Stimulated activated CD8-positive, alpha-beta memory T cell treated with anti-CD3 and anti-CD28 coated beads, Interleukin-12 subunit alpha, Interleukin-12 subunit beta, amount 100 ng/mL, for 24 hours (primary cell): ENCODE data around the gene ADAM33.

Experiments
- DNase-seq: peaks from one replicate; pipeline ENCODE4 v3.0.0-alpha.2; 2020; ENCODE audit errors: extremely low read depth

The ADAM33 gene

GRCh38 chr20:3669710-3670367 is 12.0 kb downstream of the ADAM33 start:
- DNase-seq: no peak

DNA sequence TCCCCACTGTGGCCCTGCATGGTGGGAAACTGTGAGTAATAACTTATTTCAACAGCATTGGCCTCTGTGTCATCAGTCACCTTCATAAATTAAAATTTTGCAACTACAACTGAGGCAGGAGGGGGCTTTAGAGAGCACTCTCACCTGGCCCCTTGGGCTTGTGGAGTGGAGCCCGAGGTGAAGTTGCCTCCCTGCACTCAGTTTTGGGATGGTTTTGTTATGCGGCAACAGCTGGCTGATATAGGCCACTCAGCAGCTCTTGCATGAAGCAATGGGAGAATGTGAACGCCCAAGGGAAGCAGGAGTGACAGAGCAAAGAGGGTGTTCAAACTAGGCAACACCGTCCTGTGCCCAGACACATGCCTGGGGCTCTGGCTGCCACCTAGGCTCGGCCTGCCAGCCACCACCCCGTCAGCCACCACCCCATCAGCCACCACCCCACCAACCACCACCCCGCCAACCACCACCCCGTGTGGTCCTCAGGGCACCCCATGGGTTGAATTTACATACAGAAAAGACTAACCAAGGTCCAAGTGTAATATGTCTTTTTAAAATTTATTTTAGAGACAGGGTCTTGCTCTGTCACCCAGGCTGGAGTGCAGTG is 14.3 kb downstream of the ADAM33 start:
- no peak for DNase-seq

DNA sequence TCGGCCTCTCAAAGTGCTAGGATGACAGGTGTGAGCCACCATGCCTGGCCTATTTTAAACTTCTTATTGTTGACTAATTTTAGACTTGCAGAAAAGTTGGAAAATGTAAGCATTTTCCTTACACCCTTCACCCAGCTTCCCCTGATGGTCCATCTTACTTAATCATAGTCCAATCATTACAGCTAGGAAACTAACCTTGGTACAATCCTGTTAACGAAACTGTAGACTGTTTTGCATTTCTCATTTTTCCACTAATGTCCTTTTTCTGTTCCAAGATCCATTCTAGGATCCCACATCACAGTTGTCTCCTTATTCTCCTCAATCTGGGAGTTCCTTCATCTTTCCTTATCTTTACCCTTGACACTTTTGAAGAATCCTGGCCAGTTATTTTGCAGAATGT is 18.0 kb downstream of the ADAM33 start:
- no peak for DNase-seq

DNA sequence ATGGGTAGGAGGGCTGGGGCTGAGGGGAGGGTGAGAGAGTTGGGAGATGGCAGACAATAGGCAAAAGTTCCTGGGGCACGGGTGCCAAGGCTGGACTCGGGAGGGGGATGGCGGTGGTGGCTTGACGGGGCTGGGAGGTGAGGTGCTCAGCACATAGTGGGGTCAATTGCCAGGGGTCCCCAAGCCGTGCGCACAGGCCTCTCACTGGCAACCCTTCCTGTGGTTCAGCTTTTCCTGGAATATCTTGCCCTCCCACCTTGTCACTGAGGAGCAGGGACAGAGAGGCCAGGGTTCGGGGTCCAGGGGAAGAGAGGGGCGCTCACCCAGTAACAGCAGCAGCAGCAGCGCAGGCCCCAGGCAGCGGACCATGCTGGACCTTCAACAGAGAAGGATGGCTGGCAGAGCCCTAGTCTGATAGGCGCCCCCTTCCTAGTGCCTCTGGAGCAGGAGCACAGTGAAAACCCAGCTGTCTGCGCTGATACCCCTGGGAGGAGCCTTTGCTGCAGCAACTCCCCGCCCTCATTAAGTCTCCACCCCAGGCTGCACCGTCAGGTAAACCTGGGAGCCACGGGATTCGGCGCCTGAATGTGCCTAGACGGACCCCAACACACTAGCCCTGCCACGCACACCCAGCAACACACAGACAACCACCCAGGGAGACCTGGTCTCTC is 18.6 kb downstream of the ADAM33 start, which contains the start of gene GFRA4:
GFRA4 (minus strand) TSS at position 369 of the 671 bp plus-strand sequence; CDS start at position 369, 0 bp downstream.
- DNase-seq: no peak

- DNase-seq: no peak
Observed at GRCh38 chr20:3661814-3662665, 19.8 kb downstream of the ADAM33 start.

GRCh38 chr20:3661060-3661813 is 20.6 kb downstream of the ADAM33 start:
- DNase-seq: no peak

- DNase-seq: no peak
Observed at GRCh38 chr20:3660262-3661059, 21.3 kb downstream of the ADAM33 start.

DNA sequence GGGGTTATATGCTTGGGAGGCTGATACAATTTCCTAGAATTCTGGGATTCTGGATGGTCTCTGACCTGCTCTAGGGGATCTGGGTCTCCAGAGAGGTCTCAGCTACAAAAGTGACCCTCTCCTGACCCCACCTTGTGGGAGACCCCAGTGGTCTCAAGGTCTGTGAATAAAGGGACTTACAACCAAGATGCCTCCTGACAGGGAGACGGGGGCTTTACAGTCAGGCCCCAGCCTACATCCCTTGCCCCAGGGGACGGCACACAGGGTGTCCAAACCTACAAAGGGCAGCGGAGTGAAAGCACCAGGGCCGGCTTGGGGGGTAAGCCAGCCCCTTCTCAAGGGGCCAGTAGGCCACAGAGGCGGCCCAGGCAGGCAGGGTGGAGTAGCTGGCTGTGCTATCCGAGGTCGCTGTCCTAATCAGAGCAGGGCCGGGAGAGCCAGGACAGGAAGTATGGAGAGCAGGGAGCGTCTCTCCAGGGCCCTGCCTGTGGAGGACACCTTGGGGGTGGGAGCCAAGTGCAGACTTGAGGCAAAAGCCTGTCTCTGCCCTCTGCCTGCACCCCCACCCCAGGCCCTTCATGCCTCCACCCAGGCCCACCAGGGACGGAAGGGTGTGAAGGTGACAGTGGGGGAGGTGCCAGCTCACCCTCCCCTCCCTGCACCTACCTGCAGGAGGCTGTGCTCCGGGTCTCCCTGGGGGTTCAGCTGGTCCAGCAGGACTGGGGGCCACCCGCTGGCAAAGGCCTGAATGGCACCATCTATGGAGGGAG is 22.1 kb downstream of the ADAM33 start:
- DNase-seq: no peak

DNA sequence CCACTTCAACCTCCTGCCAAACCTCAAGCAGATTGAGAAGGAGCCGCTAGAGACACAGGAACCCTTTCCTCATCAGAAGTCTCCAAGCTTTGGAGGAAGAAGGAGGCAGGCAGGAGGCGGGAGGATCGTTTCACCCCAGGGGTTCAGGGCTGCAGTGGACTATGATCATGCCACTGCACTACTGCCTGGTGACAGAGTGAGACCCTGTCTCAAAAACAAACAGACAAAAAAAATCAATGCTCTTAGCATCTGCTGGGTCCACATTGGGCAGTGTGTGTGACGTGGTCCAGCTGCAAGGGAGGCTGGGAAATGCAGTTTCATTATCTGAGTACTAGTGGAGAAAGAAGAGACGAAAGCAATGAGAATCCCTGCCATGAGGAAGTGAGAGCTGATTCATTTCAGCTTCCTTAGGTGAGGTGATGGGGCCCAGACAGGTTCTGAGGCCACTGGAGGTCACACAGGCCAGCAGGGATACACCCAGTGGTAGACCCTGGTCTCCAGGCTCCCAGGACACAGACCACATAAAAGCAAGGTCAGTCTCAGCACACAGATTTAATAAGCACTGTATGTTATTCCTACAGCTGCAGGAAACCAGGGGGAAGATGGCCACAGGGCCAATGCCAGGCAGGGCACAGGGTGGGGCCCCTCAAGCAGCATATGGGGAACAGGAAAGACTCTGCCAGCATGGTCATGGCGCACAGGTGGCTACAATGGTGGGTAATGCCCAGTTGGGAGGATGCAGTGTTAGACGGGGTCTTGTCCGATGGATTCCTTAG is 22.9 kb downstream of the ADAM33 start:
- DNase-seq: no peak

DNA sequence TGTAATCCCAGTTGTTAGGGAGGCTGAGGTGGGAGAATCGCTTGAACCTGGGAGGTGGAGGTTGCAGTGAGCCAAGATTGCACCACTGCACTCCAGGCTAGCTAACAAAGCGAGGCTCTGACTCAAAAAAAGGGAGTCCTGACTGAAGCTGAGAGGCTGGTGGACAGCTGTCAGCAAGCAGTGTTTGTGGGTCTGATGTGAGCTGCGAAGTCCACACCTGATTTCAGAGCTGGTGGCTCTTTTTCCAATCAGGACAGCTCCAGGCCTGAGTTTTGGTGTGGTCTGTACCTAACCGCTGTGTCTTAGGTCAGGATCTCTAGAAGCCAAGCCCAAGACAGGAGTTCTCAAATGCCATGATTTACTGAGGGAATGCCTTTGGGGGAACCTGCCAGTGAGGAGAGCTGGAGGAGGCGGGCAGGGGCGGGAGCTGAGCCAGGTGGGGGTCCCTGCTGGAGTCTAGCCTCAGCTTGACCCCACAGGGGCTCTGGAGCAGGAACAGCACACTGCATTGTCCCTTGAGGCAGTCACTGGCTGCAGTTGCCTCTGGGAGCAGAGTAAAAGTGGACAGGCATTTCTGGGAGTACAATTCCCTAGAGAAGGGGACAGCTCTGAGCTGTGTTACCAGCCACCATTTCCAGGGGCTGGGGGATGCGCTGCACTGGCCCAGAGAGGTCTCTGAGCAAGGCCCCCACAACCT is 23.6 kb downstream of the ADAM33 start:
- DNase-seq: no peak

DNA sequence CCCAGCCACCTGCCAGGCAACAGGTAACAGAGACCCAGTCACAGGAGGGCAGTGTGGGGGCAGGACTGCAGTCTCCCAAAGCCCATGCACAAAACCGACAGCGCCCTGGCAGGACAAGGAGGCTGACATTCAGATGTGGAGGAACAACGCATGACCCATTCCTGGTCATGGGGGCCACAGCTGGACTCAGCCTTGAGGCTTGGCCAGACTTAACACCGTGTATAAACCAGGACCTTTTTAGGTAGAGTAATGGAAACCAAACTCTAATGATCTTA is 26.7 kb downstream of the ADAM33 start:
- DNase-seq: no peak

DNA sequence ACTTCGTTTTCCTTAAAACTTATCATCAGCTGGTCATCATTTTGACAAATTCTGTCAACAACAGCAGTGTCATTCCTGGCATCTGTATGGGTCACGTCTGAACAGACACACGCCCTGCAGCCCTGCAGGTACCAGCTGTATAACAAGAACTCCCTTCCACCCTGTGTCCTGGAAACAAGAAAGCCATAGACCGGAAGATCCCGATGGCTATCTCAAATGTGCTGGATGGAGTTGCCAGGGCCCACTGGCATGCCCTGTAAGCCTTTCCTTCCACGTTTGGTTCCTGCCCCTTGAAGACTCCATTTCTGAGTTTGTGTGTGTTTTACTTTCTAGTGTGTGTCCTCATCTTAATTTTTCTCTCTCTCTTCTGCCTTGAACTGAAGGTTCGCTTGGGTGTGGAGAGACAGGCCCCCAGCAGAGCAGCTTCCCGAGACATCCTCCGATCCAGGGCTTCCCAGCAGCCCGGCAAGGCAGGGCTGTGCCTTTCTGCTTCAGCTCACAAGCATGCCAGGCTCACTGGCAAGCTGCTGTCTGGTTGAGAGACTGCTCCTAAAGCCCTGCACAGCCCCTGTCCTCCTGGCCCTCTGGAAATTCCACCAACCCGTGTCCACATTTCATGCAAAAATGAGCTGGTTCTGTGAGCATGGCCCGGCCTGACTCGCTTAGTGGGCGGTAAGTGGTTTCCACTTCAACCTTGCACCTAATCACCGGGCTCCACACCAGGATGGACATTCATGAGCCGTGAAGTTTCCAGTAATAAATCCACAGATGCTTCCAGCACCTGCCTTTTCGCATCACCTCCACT is 27.3 kb downstream of the ADAM33 start:
- no peak for DNase-seq

GRCh38 chr20:3653921-3654320 is 27.9 kb downstream of the ADAM33 start:
- no peak for DNase-seq

DNA sequence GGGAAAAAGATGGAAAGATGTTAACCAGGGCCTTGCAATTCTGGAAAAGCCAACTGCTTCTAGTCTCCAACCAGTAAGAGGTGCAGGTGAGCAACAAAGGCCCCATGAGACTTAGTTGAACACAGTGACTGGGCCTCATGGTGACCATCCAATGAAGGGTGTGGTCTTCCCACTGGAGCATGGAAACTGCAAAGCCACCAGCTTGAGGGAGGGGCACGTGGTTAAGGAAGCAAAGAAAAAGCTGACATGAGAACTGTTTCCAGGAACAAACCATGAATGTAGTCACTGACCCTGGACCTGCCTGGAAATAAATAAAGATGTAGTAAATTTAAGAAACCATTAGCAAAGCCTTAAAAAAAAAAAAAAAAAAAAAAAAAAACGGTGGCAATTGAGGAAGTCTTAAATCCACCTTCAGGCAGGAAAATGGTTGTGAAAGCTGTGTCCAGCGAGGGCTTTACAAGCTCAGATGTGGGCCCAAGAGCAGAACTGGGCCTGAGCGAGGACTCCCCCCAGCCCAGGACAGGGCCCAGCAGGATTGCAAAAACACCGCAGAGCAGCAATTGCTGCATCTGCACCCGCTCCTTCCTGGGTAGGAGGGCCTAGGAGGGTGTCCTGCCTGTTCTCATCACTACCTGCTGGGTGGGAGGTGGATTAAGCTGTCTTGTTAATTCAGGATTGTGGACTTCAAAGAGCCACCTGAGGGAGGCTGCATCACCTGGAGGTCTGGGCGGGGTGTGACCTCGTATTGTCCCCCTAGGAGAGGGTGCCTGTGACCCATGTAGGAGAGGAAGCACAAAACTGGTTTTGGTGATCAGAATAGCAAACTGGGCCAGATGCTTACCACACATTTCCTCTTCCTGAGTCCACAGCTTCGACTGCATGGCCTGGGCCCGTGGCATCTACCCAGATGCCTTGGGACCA is 28.9 kb downstream of the ADAM33 start:
- DNase-seq: no peak

DNA sequence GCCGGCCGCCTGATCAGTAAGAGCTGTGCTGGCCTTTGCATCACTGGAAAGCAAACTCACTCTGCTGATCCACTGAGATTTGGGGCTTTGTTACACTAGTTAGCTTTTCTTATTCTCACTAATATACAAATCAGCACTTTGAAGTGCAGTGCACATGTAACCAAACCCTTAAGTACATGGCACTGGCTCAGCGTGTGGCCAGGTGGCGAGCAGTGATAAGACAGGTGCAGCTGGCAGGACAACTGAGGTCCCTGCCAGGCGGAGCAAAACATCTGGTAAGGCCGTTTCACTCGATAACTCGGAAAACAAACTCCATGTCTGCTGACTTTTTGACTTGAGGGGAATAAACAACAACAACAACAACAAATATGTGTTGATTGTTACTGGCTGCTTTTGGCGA is 29.6 kb downstream of the ADAM33 start:
- no peak for DNase-seq

DNA sequence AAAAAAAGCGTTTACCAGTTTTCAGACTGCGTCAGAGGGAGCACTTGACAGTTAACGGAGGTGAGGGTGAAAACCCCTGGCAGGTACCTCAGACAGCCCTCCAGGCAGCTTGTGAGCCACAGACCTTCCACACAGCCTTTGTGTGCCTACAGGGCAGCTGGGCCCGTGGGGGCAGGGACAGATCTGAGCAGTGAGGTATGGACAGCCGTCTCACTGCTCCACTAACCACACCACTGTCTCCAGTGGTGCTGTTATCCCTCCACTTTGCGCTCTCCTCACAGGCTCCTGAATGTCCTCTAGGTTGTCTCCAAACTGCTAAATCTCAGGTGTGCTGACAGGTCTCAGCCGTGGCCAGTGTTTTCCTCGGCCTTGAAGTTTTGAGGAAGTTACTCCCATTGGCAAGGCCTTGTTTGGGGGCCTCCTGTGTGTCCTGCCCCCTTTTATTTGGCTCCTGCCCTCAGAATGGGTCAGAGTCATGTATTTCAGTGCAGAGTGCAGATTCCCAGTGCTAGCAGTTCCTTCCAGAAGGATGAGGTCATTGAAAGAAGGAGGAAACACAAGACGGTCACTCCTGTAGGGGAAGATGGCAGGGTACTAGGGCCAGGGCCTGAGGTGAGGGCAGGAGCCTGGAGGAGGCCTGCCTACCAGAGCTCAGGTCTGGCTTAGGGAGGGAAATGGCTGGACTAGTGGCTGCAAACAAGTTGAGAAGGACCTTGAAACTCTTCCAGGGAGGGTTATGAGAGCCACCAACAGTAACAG is 30.4 kb downstream of the ADAM33 start:
- no peak for DNase-seq
